Endothelial cell of umbilical vein (primary cell): ENCODE measurements around the gene U2AF2. TPM values are rescaled to one million over a fixed set of nuclear protein-coding genes. Genes with fewer than 3 reads are reported as not detected.

Source experiments
- BruUV-seq: library from RNA; stranded (reverse); fragments of 400-500 nt; replicated peaks from 2 replicates; lab custom pipeline; 2021; lab: Mats Ljungman, UMichigan
- CTCF ChIA-PET: fragments of 300-600, 350-600 bp; sonication (Branson Sonifier 250); formaldehyde crosslinking; loops from one replicate; lab custom pipeline; 2021; ENCODE audit warnings: antibody characterized with exemption, inconsistent platforms; lab: Charles Lee
- POLR2A ChIA-PET: fragments of 300-600, 350-600 bp; sonication (Branson Sonifier 250); formaldehyde crosslinking; loops from one replicate; lab custom pipeline; 2021; ENCODE audit warnings: antibody characterized with exemption, inconsistent platforms; lab: Charles Lee
- DNase-seq: peaks from one replicate; pipeline ENCODE4 v3.0.0-alpha.2; 2011; ENCODE audit warnings: low read depth, low spot score
- FAIRE-seq: peaks from 2 replicates; lab custom pipeline; 2011; peaks lifted over from hg19 to GRCh38; lab: Jason Lieb, UNC
- H2AFZ ChIP-seq: 2 replicates; pipeline ENCODE4 v1.6.0; 2012; ENCODE audit warnings: low read depth, low read length, control low read depth, inconsistent platforms
- H3K27ac ChIP-seq: 2 replicates; pipeline ENCODE4 v1.5.1; 2011; ENCODE audit warnings: low read depth, mild to moderate bottlenecking, control low read depth, low read length, moderate library complexity; ENCODE audit not compliant: insufficient read depth
- H3K27me3 ChIP-seq, 2 experiments: 2 replicates each; pipeline versions ENCODE4 v1.6.0 to v1.6.1; 2011; ENCODE audit warnings: low read length in 2 of 2, mixed read lengths in 1 of 2; ENCODE audit not compliant: control insufficient read depth in 2 of 2, insufficient read depth in 2 of 2
- H3K36me3 ChIP-seq, 2 experiments: 2 replicates in 1 of 2; 3 replicates in 1 of 2; pipeline ENCODE4 v1.5.1; 2011; ENCODE audit warnings: low read length in 2 of 2, mild to moderate bottlenecking in 1 of 2, moderate library complexity in 1 of 2; ENCODE audit not compliant: control insufficient read depth in 2 of 2, insufficient read depth in 2 of 2; ENCODE audit errors: extremely low read depth in 1 of 2
- H3K4me1 ChIP-seq: 3 replicates; pipeline ENCODE4 v1.5.1; 2011; ENCODE audit warnings: mild to moderate bottlenecking, low read length; ENCODE audit not compliant: control insufficient read depth, insufficient read depth; ENCODE audit errors: extremely low read depth
- H3K4me2 ChIP-seq: 2 replicates; pipeline ENCODE4 v1.6.1; 2011; ENCODE audit warnings: low read length, control low read depth, mixed read lengths; ENCODE audit not compliant: insufficient read depth
- H3K4me3 ChIP-seq, 3 experiments: fragments of 200-600 bp in 1 of 3; sonication (generic), shearing (Covaris generic) in 1 of 3; replicated peaks in 1 of 3; 2 replicates each; pipeline ENCODE4 v1.5.1; 2011 to 2016; ENCODE audit warnings: control low read depth in 3 of 3, low read length in 3 of 3, mild to moderate bottlenecking in 2 of 3, inconsistent platforms in 1 of 3, low read depth in 1 of 3, moderate library complexity in 1 of 3; ENCODE audit not compliant: insufficient read depth in 1 of 3
- H3K79me2 ChIP-seq: 2 replicates; pipeline ENCODE4 v1.6.0; 2012; ENCODE audit warnings: low read length, inconsistent platforms; ENCODE audit not compliant: control insufficient read depth, insufficient read depth
- H3K9ac ChIP-seq: replicated peaks from 2 replicates; pipeline ENCODE3; 2011; ENCODE audit warnings: low read length, control low read depth; ENCODE audit not compliant: insufficient read depth; ENCODE audit errors: extremely low read depth
- H3K9me1 ChIP-seq: replicated peaks from 3 replicates; pipeline ENCODE4 v1.6.0; 2011; ENCODE audit warnings: mild to moderate bottlenecking, low read length; ENCODE audit not compliant: control insufficient read depth, insufficient read depth; ENCODE audit errors: extremely low read depth
- H3K9me3 ChIP-seq: replicated peaks from 2 replicates; pipeline ENCODE4 v1.5.1; 2012; ENCODE audit warnings: low read length, inconsistent platforms; ENCODE audit not compliant: control insufficient read depth, insufficient read depth
- H4K20me1 ChIP-seq: replicated peaks from 2 replicates; pipeline ENCODE3; 2011; ENCODE audit warnings: mild to moderate bottlenecking, low read length; ENCODE audit not compliant: control insufficient read depth, insufficient read depth; ENCODE audit errors: extremely low read depth
- MAX ChIP-seq: IDR thresholded peaks from 2 replicates; pipeline ENCODE4 v1.6.1; 2011; ENCODE audit not compliant: insufficient read depth, insufficient read length
- POLR2AphosphoS5 ChIP-seq: IDR thresholded peaks from 2 replicates; pipeline ENCODE4 v1.6.1; 2012; ENCODE audit warnings: low read depth, mild to moderate bottlenecking, control low read depth, low read length, moderate library complexity; ENCODE audit not compliant: insufficient read depth
- dilution Hi-C: fragments of 300-500 bp; cut with MboI; formaldehyde crosslinking; loops from one replicate; pipeline ENCODE4 v1.15.0; 2019; ENCODE audit warnings: low sequenced_read_pairs; ENCODE audit not compliant: extremely low pct_ligation_motif_present
- intact Hi-C: fragments of 100-400 bp; cut with micrococcal nuclease; formaldehyde crosslinking; loops from one replicate; pipeline ENCODE4 v1.10.0; 2022
- polyA plus RNA-seq, 4 experiments: library from polyadenylated mRNA; depleted of rRNA in 3 of 4; stranded (reverse) in 3 of 4; unstranded in 1 of 4; fragments of >200 nt; gene quantifications; 2 replicates each; pipeline versions ENCODE4 v1.2.1 to v1.2.3, GENCODE V29; 2011 to 2012; ENCODE audit warnings: missing spikeins in 1 of 4
- total RNA-seq: library from RNA; stranded (reverse); gene quantifications from 2 replicates; pipeline ENCODE4 v1.2.3, GENCODE V29; 2021

Gene U2AF2
- total and polyA plus RNA-seq, 2 donors (not counting 3 experiments of a cell fraction or from before 2014, with no cell fraction given), result 183 to 259 TPM

DNA sequence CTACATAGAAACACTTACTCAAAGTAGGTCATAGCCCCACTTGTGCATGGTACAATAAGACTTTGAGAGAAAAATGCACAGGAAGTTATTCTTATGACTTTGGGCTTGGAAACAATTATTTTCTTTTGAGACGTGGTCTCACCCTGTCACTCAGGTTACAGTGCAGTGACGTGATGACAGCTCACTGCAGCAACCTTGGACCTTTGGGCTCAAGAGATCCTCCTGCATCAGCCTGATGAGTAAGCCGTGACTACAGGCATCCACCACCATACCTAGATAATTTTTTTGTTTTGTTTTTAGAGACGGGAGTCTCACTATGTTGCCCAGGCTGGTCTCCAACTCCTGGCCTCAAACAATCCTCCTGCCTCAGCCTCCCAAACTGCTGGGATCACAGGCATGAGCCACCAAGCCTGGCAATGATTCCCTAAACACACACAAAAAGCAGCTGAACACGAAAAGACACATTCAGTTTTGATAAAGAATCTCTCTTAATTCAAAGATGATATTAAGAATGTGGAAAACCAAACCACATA, 65.4 kb downstream of the U2AF2 start:
- CTCF ChIA-PET, result no interaction called here
- Histone ChIP-seq H3K4me1 (no peaks in the 10 kb centered on the region), H3K4me2 (no peak overlapping the region), H3K27me3 (no peaks in the 10 kb centered on the region), H2AFZ (no peak overlapping the region), H3K36me3 (no peaks in the 10 kb centered on the region), H3K9me3 (no peaks in the 10 kb centered on the region), H3K9me1 (no peaks in the 10 kb centered on the region), H3K27ac (no peak overlapping the region), H3K79me2 (no peaks in the 10 kb centered on the region), H4K20me1 (no peaks in the 10 kb centered on the region), H3K9ac (no peak overlapping the region), H3K4me3 (no peak overlapping the region)
- intact Hi-C loops (no loop called here), dilution Hi-C loops (no loop called here)
- FAIRE-seq (no peak), DNase-seq (no peak)
- POLR2A ChIA-PET, result no interaction called here
- BruUV-seq, result no TSS peak
- no peak for TF ChIP-seq MAX

DNA sequence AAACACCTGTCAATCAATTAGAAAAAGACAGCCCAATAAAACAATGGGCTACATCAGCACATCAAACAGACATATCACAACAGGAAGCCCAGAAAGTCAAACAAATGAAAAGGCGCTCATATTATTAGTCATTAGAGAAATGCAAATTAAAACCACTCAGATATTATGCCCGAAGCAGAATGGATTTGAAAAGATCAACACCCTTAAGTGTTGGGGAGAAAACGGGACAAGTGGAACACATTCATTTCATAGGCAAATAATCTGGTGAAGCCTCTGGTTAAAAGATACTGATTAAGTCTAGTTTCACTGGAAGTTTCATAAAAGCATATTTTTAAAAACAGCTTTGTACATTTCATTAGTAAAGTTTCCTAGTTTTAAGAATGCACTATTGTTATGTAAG, 66.0 kb downstream of the U2AF2 start:
- FAIRE-seq (no peak), DNase-seq (no peak)
- Histone ChIP-seq H3K4me2 (no peak overlapping the region), H3K9me3 (no peaks in the 10 kb centered on the region), H3K36me3 (no peaks in the 10 kb centered on the region), H3K9ac (no peak overlapping the region), H2AFZ (no peak overlapping the region), H3K27me3 (no peaks in the 10 kb centered on the region), H3K4me1 (no peaks in the 10 kb centered on the region), H3K27ac (no peak overlapping the region), H3K4me3 (no peak overlapping the region), H3K79me2 (no peaks in the 10 kb centered on the region), H3K9me1 (no peaks in the 10 kb centered on the region), H4K20me1 (no peaks in the 10 kb centered on the region)
- dilution Hi-C loops, result no loop called here
- CTCF ChIA-PET, result no interaction called here
- POLR2A ChIA-PET, result no interaction called here
- no TSS peak for BruUV-seq
- intact Hi-C loops, result no loop called here
- TF ChIP-seq POLR2AphosphoS5, result no peak
